ENCODE data around the gene MCRIP2.

- TF ChIP-seq EZH2phosphoT487 (IDR thresholded peaks at IDR 0.05; ENCODE audit: unreplicated experiment), result no peak
- no peak for TF ChIP-seq CTCF (conservative IDR thresholded peaks at IDR 0.05; ENCODE audit: low read depth in 2 of 2)
- no peak for TF ChIP-seq JUNB (IDR thresholded peaks at IDR 0.05; ENCODE audit: unreplicated experiment)
- no peak for TF ChIP-seq EZH2 (IDR thresholded peaks at IDR 0.05; ENCODE audit: low read depth, unreplicated experiment)
- peak; percentile 3; the same call in 1 of the 2 replicates for TF ChIP-seq POLR2AphosphoS5 (IDR thresholded peaks at IDR 0.05; ENCODE audit: low read depth)
- TF ChIP-seq REST (IDR thresholded peaks at IDR 0.05; ENCODE audit: unreplicated experiment), result no peak
- no peak for TF ChIP-seq CREB1 (CRISPR knock-in tag; IDR thresholded peaks at IDR 0.05; ENCODE audit: low read depth)
- no peak for TF ChIP-seq ZNF331 (CRISPR knock-in tag; IDR thresholded peaks at IDR 0.05; ENCODE audit: low read depth)
- no peak for TF ChIP-seq NANOG (IDR thresholded peaks at IDR 0.05; ENCODE audit: borderline replicate concordance)
- no peak for TF ChIP-seq STAT1 (IDR thresholded peaks at IDR 0.05; ENCODE audit: unreplicated experiment)
Observed at GRCh38 chr16:681746-682427, 40.3 kb downstream of the MCRIP2 start.

Data from GM23338 (cell line).